Right lobe of liver (tissue), 6 donors: ENCODE results near the gene PROKR1. TPM values are rescaled to one million over a fixed set of nuclear protein-coding genes. Genes with fewer than 3 reads are reported as not detected.

Experiments used
- ATAC-seq, 4 donors: fragments of 200-7000 bp; cut with Tn5 transposase; one replicate each; pipeline ENCODE4 v1.9.1; 2020; ENCODE audit warnings: mild to moderate bottlenecking in 4 of 4, moderate library complexity in 4 of 4
- DNase-seq, 3 donors: peaks; one replicate each; pipeline ENCODE4 v3.0.0-alpha.2; 2020
- H3K27ac ChIP-seq, 3 donors: fragments of 200-600 bp; one replicate each; pipeline ENCODE4 v1.8.0; 2022
- H3K27me3 ChIP-seq, 2 donors: fragments of 200-600 bp; one replicate each; pipeline ENCODE4 v1.8.0; 2022
- H3K36me3 ChIP-seq, 4 donors: fragments of 200-600 bp; sonication (generic) in 1 of 4; one replicate each; pipeline versions ENCODE4 v1.5.1 to v1.8.0; 2017 to 2022; ENCODE audit warnings: control low read depth in 1 of 4
- H3K4me1 ChIP-seq, 4 donors: fragments of 200-600 bp; sonication (generic) in 1 of 4; one replicate each; pipeline versions ENCODE4 v1.5.1 to v1.8.0; 2017 to 2022; ENCODE audit warnings: control low read depth in 1 of 4
- H3K4me3 ChIP-seq, 3 donors: fragments of 200-600 bp; one replicate each; pipeline ENCODE4 v1.8.0; 2022
- H3K9me3 ChIP-seq, 4 donors: fragments of 200-600 bp; sonication (generic) in 1 of 4; one replicate each; pipeline versions ENCODE4 v1.5.1 to v1.8.0; 2017 to 2022; ENCODE audit warnings: control low read depth in 1 of 4
- CTCF ChIP-seq, 4 donors: fragments of 200-600 bp in 3 of 4; fragments of 450-650 bp in 1 of 4; IDR thresholded peaks; one replicate each; pipeline versions ENCODE4 v1.5.1 to v1.8.0; 2016 to 2022; ENCODE audit warnings: antibody characterized with exemption in 4 of 4, mild to moderate bottlenecking in 2 of 4
- POLR2A ChIP-seq: fragments of 450-650 bp; IDR thresholded peaks from one replicate; pipeline ENCODE4 v1.6.1; 2017; ENCODE audit warnings: antibody characterized with exemption, mild to moderate bottlenecking
- WGBS: methylation state at CpG from one replicate; pipeline ENCODE4 v1.1.6; 2018; ENCODE audit warnings: low coverage, low lambda C conversion rate; ENCODE audit not compliant: insufficient coverage; ENCODE audit errors: missing lambda C conversion rate; 5-methylcytosine and 5-hydroxymethylcytosine counted together
- intact Hi-C, 2 donors: fragments of 100-400 bp; cut with DNase I; formaldehyde crosslinking; loops; one replicate each; pipeline versions ENCODE4 v1.11.2 to v1.14.1; 2022
- total RNA-seq, 6 experiments: library from RNA; depleted of rRNA in 2 of 6; stranded (reverse); fragments of >200 nt in 2 of 6; fragmentation: NEBNext Ultra II Directional in 3 of 6; extraction: Animal tissue kit (Norgen Biotek cat#: 25700) in 3 of 6; gene quantifications; one replicate each; pipeline versions ENCODE4 v1.1.0 to v1.2.4, GENCODE V29; 2016 to 2023
- donor health status: DM: no; HTN: yes; CAD: no.
- donor health status: DM: no; HTN: no; CAD: no.
- donor health status: DM: no; HTN: no; CAD: no.
- donor health status: DM: no; HTN: yes; CAD: no.
- donor health status: DM: no; HTN: yes; CAD: no.

Gene PROKR1
- total RNA-seq, 6 experiments from 2014 or later: not detected

GRCh38 chr2:68637047-68637446, 6.3 kb upstream of the PROKR1 start:
- ATAC-seq: no peak
- H3K27me3 ChIP-seq: no peaks in the 10 kb centered on the region
- 51% methylated on average over 3 of the region's 3 CpGs for WGBS
- no peak overlapping the region for H3K4me3 ChIP-seq
- intact Hi-C loops: no loop called here
- H3K9me3 ChIP-seq: no peaks in the 10 kb centered on the region
- no peaks in the 10 kb centered on the region for H3K36me3 ChIP-seq
- H3K27ac ChIP-seq: no peak overlapping the region
- no peak for DNase-seq
- TF ChIP-seq CTCF (IDR thresholded peaks at IDR 0.05): no peak
- H3K4me1 ChIP-seq: no peaks in the 10 kb centered on the region

- Histone ChIP-seq H3K4me1 (no peaks in the 10 kb centered on the region), H3K36me3 (no peaks in the 10 kb centered on the region), H3K27me3 (no peaks in the 10 kb centered on the region), H3K27ac (no peak overlapping the region), H3K4me3 (peak overlapping the region; percentile 54 to 58 (median 56)), H3K9me3 (no peaks in the 10 kb centered on the region)
- intact Hi-C loops: loop anchor here in 1 of 2 donors (10.0 kb wide), 1 partner anchor 159 kb away; no protein-coding TSS in a partner anchor
- DNase-seq (no peak), ATAC-seq (no peak)
- TF ChIP-seq CTCF (IDR thresholded peaks at IDR 0.05) (no peak), POLR2A (no peak)
- 23% methylated on average over 7 of the region's 17 CpGs for WGBS
These were observed 601 bp downstream of the PROKR1 start for GRCh38 chr2:68643874-68644485.

- H3K9me3 ChIP-seq: no peaks in the 10 kb centered on the region
- ATAC-seq: no peak
- no peaks in the 10 kb centered on the region for H3K27me3 ChIP-seq
- no peak overlapping the region for H3K27ac ChIP-seq
- no peaks in the 10 kb centered on the region for H3K36me3 ChIP-seq
- H3K4me3 ChIP-seq: no peak overlapping the region
- intact Hi-C loops: loop anchor here in 1 of 2 donors (10.0 kb wide), 1 partner anchor 161 kb away; no protein-coding TSS in a partner anchor
- H3K4me1 ChIP-seq: no peaks in the 10 kb centered on the region
- no peak for DNase-seq
- TF ChIP-seq CTCF (IDR thresholded peaks at IDR 0.05) (no peak), POLR2A (no peak)
These were observed 2.1 kb downstream of the PROKR1 start for GRCh38 chr2:68645523-68645922.

GRCh38 chr2:68646303-68646702, 2.9 kb downstream of the PROKR1 start:
- TF ChIP-seq CTCF (IDR thresholded peaks at IDR 0.05): peak; percentile 35 to 52 (median 44)
- no peak for TF ChIP-seq POLR2A
- Histone ChIP-seq H3K27me3 (no peaks in the 10 kb centered on the region), H3K4me1 (no peaks in the 10 kb centered on the region), H3K4me3 (no peak overlapping the region), H3K36me3 (no peaks in the 10 kb centered on the region), H3K9me3 (no peaks in the 10 kb centered on the region), H3K27ac (no peak overlapping the region)
- intact Hi-C loops: loop anchor here in 1 of 2 donors (10.0 kb wide), 1 partner anchor 162 kb away; no protein-coding TSS in a partner anchor
- ATAC-seq (peak in 3 of 4 donors; percentile 52 to 68 (median 60)), DNase-seq (no peak)
- WGBS: 46% methylated on average over 3 of the region's 3 CpGs
